ENCODE data around the gene ZFP64.

DNA sequence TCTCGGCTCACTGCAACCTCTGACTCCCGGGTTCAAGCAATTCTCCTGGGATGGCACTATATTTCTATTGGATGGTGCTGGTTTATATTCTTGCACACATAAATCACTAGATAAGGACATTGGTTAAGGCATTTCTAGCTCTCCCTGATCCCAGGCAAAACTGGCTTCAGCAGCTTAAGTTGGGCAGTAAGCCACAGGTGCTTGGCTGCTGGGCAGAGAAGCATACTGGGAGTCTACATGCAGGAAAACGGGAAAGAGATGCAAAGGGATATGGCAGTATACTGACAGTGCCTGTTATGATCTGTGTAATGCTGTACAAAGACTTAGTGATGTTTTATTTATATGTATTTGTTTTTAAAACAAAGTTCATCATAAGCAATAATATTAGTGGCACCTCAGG lies 33.3 kb upstream of the ZFP64 start:
- TF ChIP-seq, protein P1, sequence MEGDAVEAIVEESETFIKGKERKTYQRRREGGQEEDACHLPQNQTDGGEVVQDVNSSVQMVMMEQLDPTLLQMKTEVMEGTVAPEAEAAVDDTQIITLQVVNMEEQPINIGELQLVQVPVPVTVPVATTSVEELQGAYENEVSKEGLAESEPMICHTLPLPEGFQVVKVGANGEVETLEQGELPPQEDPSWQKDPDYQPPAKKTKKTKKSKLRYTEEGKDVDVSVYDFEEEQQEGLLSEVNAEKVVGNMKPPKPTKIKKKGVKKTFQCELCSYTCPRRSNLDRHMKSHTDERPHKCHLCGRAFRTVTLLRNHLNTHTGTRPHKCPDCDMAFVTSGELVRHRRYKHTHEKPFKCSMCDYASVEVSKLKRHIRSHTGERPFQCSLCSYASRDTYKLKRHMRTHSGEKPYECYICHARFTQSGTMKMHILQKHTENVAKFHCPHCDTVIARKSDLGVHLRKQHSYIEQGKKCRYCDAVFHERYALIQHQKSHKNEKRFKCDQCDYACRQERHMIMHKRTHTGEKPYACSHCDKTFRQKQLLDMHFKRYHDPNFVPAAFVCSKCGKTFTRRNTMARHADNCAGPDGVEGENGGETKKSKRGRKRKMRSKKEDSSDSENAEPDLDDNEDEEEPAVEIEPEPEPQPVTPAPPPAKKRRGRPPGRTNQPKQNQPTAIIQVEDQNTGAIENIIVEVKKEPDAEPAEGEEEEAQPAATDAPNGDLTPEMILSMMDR (IDR thresholded peaks at IDR 0.05) = no peak
- TF ChIP-seq POLR2A (IDR thresholded peaks at IDR 0.05) = no peak
